H1 (cell line): Measurements from ENCODE around the gene FGGY. TPM values are rescaled to one million over a fixed set of nuclear protein-coding genes. Genes with fewer than 3 reads are reported as not detected.

Source experiments
- CTCF ChIA-PET: fragments of 300-600 bp; sonication (Branson Sonifier 250); formaldehyde crosslinking; loops from one replicate; lab custom pipeline; 2021; ENCODE audit not compliant: partially characterized antibody; lab: Charles Lee
- POLR2A ChIA-PET: fragments of 300-600 bp; sonication (Branson Sonifier 250); formaldehyde crosslinking; loops from one replicate; lab custom pipeline; 2021; ENCODE audit warnings: inconsistent platforms; ENCODE audit not compliant: partially characterized antibody; lab: Charles Lee
- DNase-seq, 2 experiments: peaks; one replicate each; pipeline versions ENCODE4 v3.0.0 to v3.0.0-alpha.2; 2010 to 2022; ENCODE audit warnings: low spot score in 2 of 2, low read depth in 1 of 2, mixed read lengths in 1 of 2
- FAIRE-seq: peaks from 2 replicates; lab custom pipeline; 2011; peaks lifted over from hg19 to GRCh38; lab: Jason Lieb, UNC
- H2AFZ ChIP-seq: 2 replicates; pipeline ENCODE4 v1.8.1; 2012; ENCODE audit warnings: low read length, inconsistent platforms
- H2AK5ac ChIP-seq: 2 replicates; pipeline ENCODE4 v1.6.1; 2013; ENCODE audit warnings: low read depth, low read length
- H2BK120ac ChIP-seq: replicated peaks from 2 replicates; pipeline ENCODE3; 2013; ENCODE audit warnings: low read depth, low read length, inconsistent platforms
- H2BK12ac ChIP-seq: 2 replicates; pipeline ENCODE4 v1.6.1; 2013; ENCODE audit warnings: low read depth, low read length
- H2BK15ac ChIP-seq: 2 replicates; pipeline ENCODE4 v1.6.1; 2013; ENCODE audit warnings: low read length
- H2BK20ac ChIP-seq: 2 replicates; pipeline ENCODE4 v1.6.1; 2013; ENCODE audit warnings: low read length
- H2BK5ac ChIP-seq: 2 replicates; pipeline ENCODE4 v1.6.1; 2013; ENCODE audit warnings: low read depth, low read length
- H3K14ac ChIP-seq: 2 replicates; pipeline ENCODE4 v1.6.1; 2013; ENCODE audit warnings: inconsistent platforms; ENCODE audit not compliant: insufficient read length
- H3K18ac ChIP-seq: 2 replicates; pipeline ENCODE4 v1.6.1; 2013; ENCODE audit warnings: low read length; ENCODE audit errors: extremely low read depth
- H3K23ac ChIP-seq: 2 replicates; pipeline ENCODE4 v1.6.1; 2013; ENCODE audit warnings: inconsistent platforms; ENCODE audit not compliant: insufficient read length
- H3K23me2 ChIP-seq: 2 replicates; pipeline ENCODE4 v1.6.1; 2013; ENCODE audit warnings: low read depth, low read length
- H3K27ac ChIP-seq: 2 replicates; pipeline ENCODE4 v1.6.1; 2011; ENCODE audit warnings: low read depth, low read length, inconsistent platforms
- H3K27me3 ChIP-seq, 4 experiments: replicated peaks in 1 of 4; 1 replicate in 1 of 4; 2 replicates in 3 of 4; pipeline versions ENCODE4 v1.6.1 to v1.8.1; 2011 to 2013; ENCODE audit warnings: low read length in 3 of 4, mild to moderate bottlenecking in 3 of 4, inconsistent platforms in 2 of 4, mixed read lengths in 2 of 4, moderate library complexity in 1 of 4; ENCODE audit not compliant: control insufficient read depth in 3 of 4, insufficient read depth in 3 of 4; ENCODE audit errors: extremely low read depth in 1 of 4
- H3K36me3 ChIP-seq, 4 experiments: 2 replicates each; pipeline versions ENCODE4 v1.6.1 to v1.8.1; 2011 to 2013; ENCODE audit warnings: mild to moderate bottlenecking in 4 of 4, low read length in 3 of 4, moderate library complexity in 2 of 4, control low read depth in 1 of 4, inconsistent platforms in 1 of 4; ENCODE audit not compliant: insufficient read depth in 4 of 4, control insufficient read depth in 2 of 4
- H3K4ac ChIP-seq: replicated peaks from 2 replicates; pipeline ENCODE3; 2013; ENCODE audit warnings: low read length, low read depth, mixed read lengths, inconsistent platforms; ENCODE audit not compliant: insufficient read length
- H3K4me1 ChIP-seq, 4 experiments: replicated peaks in 1 of 4; 1 replicate in 1 of 4; 2 replicates in 3 of 4; pipeline versions ENCODE4 v1.6.1 to v1.8.1; 2011 to 2013; ENCODE audit warnings: low read length in 3 of 4, inconsistent platforms in 2 of 4, mixed read lengths in 1 of 4; ENCODE audit not compliant: insufficient read depth in 4 of 4, control insufficient read depth in 3 of 4
- H3K4me2 ChIP-seq, 2 experiments: 2 replicates each; pipeline versions ENCODE4 v1.6.1 to v1.8.1; 2011 to 2013; ENCODE audit warnings: low read depth in 2 of 2, low read length in 2 of 2, control low read depth in 1 of 2, inconsistent platforms in 1 of 2, mild to moderate bottlenecking in 1 of 2; ENCODE audit not compliant: insufficient read depth in 1 of 2
- H3K4me3 ChIP-seq, 4 experiments: fragments of 200-600, 300-600 bp in 1 of 4; sonication (generic), shearing (Covaris generic), sonication (Bioruptor Twin) in 1 of 4; 2 replicates each; pipeline versions ENCODE4 v1.5.1 to v1.8.1; 2011 to 2016; ENCODE audit warnings: low read length in 4 of 4, low read depth in 3 of 4, control low read depth in 2 of 4, inconsistent platforms in 2 of 4, mild to moderate bottlenecking in 2 of 4, mixed read lengths in 1 of 4, moderate library complexity in 1 of 4; ENCODE audit not compliant: insufficient read depth in 2 of 4; ENCODE audit errors: extremely low read depth in 1 of 4
- H3K56ac ChIP-seq: replicated peaks from 2 replicates; pipeline ENCODE3; 2013; ENCODE audit warnings: low read depth, mild to moderate bottlenecking, mixed read lengths, low read length, inconsistent platforms; ENCODE audit not compliant: insufficient read length
- H3K79me1 ChIP-seq: 2 replicates; pipeline ENCODE4 v1.6.1; 2013; ENCODE audit warnings: low read depth, low read length, control low read depth
- H3K79me2 ChIP-seq, 2 experiments: 2 replicates each; pipeline versions ENCODE4 v1.6.1 to v1.8.1; 2012 to 2013; ENCODE audit warnings: low read length in 2 of 2, mild to moderate bottlenecking in 2 of 2, inconsistent platforms in 1 of 2; ENCODE audit not compliant: insufficient read depth in 2 of 2, control insufficient read depth in 1 of 2
- H3K9ac ChIP-seq, 4 experiments: replicated peaks in 1 of 4; 1 replicate in 1 of 4; 2 replicates in 3 of 4; pipeline versions ENCODE4 v1.6.1 to v1.8.1; 2011 to 2013; ENCODE audit warnings: low read depth in 3 of 4, low read length in 3 of 4, control low read depth in 2 of 4, mild to moderate bottlenecking in 2 of 4, moderate library complexity in 2 of 4, inconsistent platforms in 1 of 4; ENCODE audit errors: extremely low read depth in 1 of 4
- H3K9me3 ChIP-seq, 2 experiments: 2 replicates each; pipeline versions ENCODE4 v1.6.1 to v1.8.1; 2012 to 2013; ENCODE audit warnings: mild to moderate bottlenecking in 2 of 2, moderate library complexity in 2 of 2, control low read depth in 1 of 2, inconsistent platforms in 1 of 2, low read depth in 1 of 2, low read length in 1 of 2, mixed read lengths in 1 of 2; ENCODE audit not compliant: insufficient read depth in 2 of 2
- H4K20me1 ChIP-seq, 2 experiments: replicated peaks in 1 of 2; 2 replicates each; pipeline versions ENCODE3 to v1.8.1; 2011 to 2013; ENCODE audit warnings: inconsistent platforms in 2 of 2, low read length in 2 of 2, mild to moderate bottlenecking in 1 of 2; ENCODE audit not compliant: insufficient read depth in 2 of 2, control insufficient read depth in 1 of 2
- H4K5ac ChIP-seq: 2 replicates; pipeline ENCODE4 v1.6.1; 2013; ENCODE audit warnings: low read length, low read depth, mixed read lengths, inconsistent platforms; ENCODE audit not compliant: insufficient read length
- H4K8ac ChIP-seq: 2 replicates; pipeline ENCODE4 v1.8.0; 2013; ENCODE audit warnings: mild to moderate bottlenecking, moderate library complexity, low read length, inconsistent platforms; ENCODE audit not compliant: insufficient read depth; ENCODE audit errors: extremely low read depth
- H4K91ac ChIP-seq: replicated peaks from 2 replicates; pipeline ENCODE3; 2013; ENCODE audit warnings: low read length, mixed read lengths, inconsistent platforms; ENCODE audit not compliant: insufficient read length
- BCL11A ChIP-seq, 2 experiments: IDR thresholded peaks; one replicate each; pipeline ENCODE4 v1.6.1; 2011; ENCODE audit warnings: low read depth in 2 of 2, low read length in 2 of 2, mild to moderate bottlenecking in 2 of 2
- CTBP2 ChIP-seq: IDR thresholded peaks from 2 replicates; pipeline ENCODE4 v1.7.0; 2011; ENCODE audit warnings: borderline replicate concordance, mild to moderate bottlenecking, moderate library complexity, mixed read lengths, low read length; ENCODE audit not compliant: insufficient read depth, insufficient read length
- EP300 ChIP-seq, 2 experiments: IDR thresholded peaks; 1 replicate in 1 of 2; 2 replicates in 1 of 2; pipeline ENCODE4 v1.6.1; 2011 to 2012; ENCODE audit warnings: low read depth in 2 of 2, low read length in 2 of 2, mild to moderate bottlenecking in 2 of 2, borderline replicate concordance in 1 of 2, inconsistent platforms in 1 of 2, moderate library complexity in 1 of 2
- GABPA ChIP-seq: IDR thresholded peaks from 2 replicates; pipeline ENCODE4 v1.6.1; 2011; ENCODE audit warnings: mild to moderate bottlenecking, low read length, moderate library complexity, borderline replicate concordance; ENCODE audit not compliant: insufficient read depth
- KDM1A ChIP-seq: fragments of 200-600, 300-600 bp; sonication (generic); IDR thresholded peaks from 2 replicates; pipeline ENCODE4 v1.7.1; 2016; ENCODE audit warnings: mild to moderate bottlenecking, low read length, borderline replicate concordance
- KDM4A ChIP-seq: IDR thresholded peaks from one replicate; pipeline ENCODE4 v1.7.1; 2012; ENCODE audit warnings: low read depth, mild to moderate bottlenecking, moderate library complexity, low read length, inconsistent platforms; ENCODE audit not compliant: severe bottlenecking
- POLR2A ChIP-seq, 2 experiments: IDR thresholded peaks; 1 replicate in 1 of 2; 2 replicates in 1 of 2; pipeline ENCODE4 v1.6.1; 2011; ENCODE audit warnings: low read depth in 2 of 2, low read length in 2 of 2, mild to moderate bottlenecking in 2 of 2; ENCODE audit errors: control extremely low read depth in 1 of 2
- RBBP5 ChIP-seq: IDR thresholded peaks from 2 replicates; pipeline ENCODE4 v1.7.1; 2012; ENCODE audit warnings: low read depth, mild to moderate bottlenecking, inconsistent platforms, low read length, moderate library complexity, borderline replicate concordance
- SIRT6 ChIP-seq: IDR thresholded peaks from one replicate; pipeline ENCODE4 v1.7.1; 2012; ENCODE audit warnings: low read length, inconsistent platforms
- SRF ChIP-seq: IDR thresholded peaks from 2 replicates; pipeline ENCODE4 v1.6.1; 2011; ENCODE audit warnings: mild to moderate bottlenecking, low read depth, low read length, moderate library complexity
- WGBS, 2 experiments: shearing (Covaris generic) in 1 of 2; methylation state at CpG; one replicate each; pipeline versions ENCODE4 v1.1.6 to v1.1.7; 2013 to 2015; ENCODE audit warnings: low lambda C conversion rate in 2 of 2, mixed read lengths in 2 of 2, inconsistent platforms in 1 of 2, low coverage in 1 of 2, missing lambda C conversion rate in 1 of 2; ENCODE audit not compliant: insufficient replicate concordance in 2 of 2, insufficient coverage in 1 of 2, insufficient read length in 1 of 2; ENCODE audit errors: extremely low coverage in 1 of 2, missing lambda C conversion rate in 1 of 2; 5-methylcytosine and 5-hydroxymethylcytosine counted together
- polyA plus RNA-seq, 7 experiments: library from polyadenylated mRNA; depleted of rRNA in 3 of 7; stranded (reverse) in 5 of 7; unstranded in 2 of 7; fragments of >200 nt in 5 of 7; fragments of 200-250 nt in 2 of 7; gene quantifications; 1 replicate in 5 of 7; 2 replicates in 1 of 7; 4 replicates in 1 of 7; pipeline versions ENCODE4 v1.2.1 to v1.2.3, GENCODE V29; 2011 to 2013; ENCODE audit warnings: missing spikeins in 2 of 7, mixed read lengths in 2 of 7
- total RNA-seq: library from RNA; stranded (reverse); fragmentation: NEBNext Ultra II Directional; extraction: Animal tissue kit (Norgen Biotek cat#: 25700); gene quantifications from 2 replicates; pipeline ENCODE4 v1.2.1, GENCODE V29; 2021
- TF ChIP-seq, protein P1 (sequence below): IDR thresholded peaks from 2 replicates; pipeline ENCODE4 v1.6.1; 2012; ENCODE audit warnings: inconsistent platforms
- TF ChIP-seq, protein P2 (sequence below): IDR thresholded peaks from 2 replicates; pipeline ENCODE4 v1.6.1; 2012; ENCODE audit warnings: inconsistent platforms

FGGY gene
- total and polyA plus RNA-seq, 2 of the 8 experiments (the other 6 are each of a cell fraction or from before 2014, with no cell fraction given), result 10.3 to 12.5 TPM

DNA sequence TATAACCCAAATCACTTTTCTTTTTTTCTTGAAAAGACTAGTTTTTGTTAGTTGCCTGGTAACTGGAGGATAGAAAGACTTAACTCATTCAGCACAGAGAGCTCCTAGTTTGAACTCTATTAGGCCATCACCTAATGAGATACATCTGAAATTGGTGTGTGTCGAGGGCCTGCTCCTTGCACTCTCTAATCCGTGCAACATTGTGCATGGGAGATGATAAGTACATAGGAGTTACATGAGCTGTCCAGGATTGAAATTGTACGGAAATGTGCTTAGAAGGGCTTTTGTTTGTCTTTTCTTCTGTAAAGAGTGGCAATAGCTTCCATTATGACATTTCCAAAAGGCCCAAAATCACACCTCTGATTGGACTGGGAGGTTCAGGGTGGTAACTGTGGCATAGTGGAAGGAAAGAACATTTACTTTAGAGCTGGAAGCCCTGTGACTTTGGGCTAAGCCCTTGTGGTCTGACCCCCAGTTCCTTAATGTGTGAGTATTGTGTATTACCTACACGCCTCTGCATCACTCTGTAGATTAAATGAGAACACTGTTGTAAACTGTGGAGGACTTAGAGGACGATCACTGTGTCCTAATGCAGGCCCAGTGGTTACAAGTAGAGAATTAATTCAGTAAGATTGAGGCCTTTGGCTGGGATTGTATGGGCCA is 71.2 kb downstream of the FGGY start:
- Histone ChIP-seq H4K20me1 (no peaks in the 10 kb centered on the region), H3K9me3 (peaks cover 0 to 7% of the 10 kb centered on the region in 2 experiments; a peak in 1 of 4 replicates), H2BK120ac (no peak overlapping the region), H4K8ac (no peak overlapping the region), H3K56ac (no peak overlapping the region), H2BK5ac (no peak overlapping the region), H3K4me1 (no peaks in the 10 kb centered on the region), H2AFZ (no peak overlapping the region), H3K79me2 (no peaks in the 10 kb centered on the region), H3K14ac (no peak overlapping the region), H3K23me2 (no peaks in the 10 kb centered on the region), H3K4me3 (no peak overlapping the region), H2BK20ac (no peak overlapping the region), H3K27ac (no peak overlapping the region), H3K79me1 (no peaks in the 10 kb centered on the region), H2BK12ac (no peak overlapping the region), H4K91ac (no peak overlapping the region), H2BK15ac (no peak overlapping the region), H3K23ac (no peak overlapping the region), H4K5ac (no peak overlapping the region), H3K4ac (no peak overlapping the region), H3K18ac (no peak overlapping the region), H2AK5ac (no peak overlapping the region), H3K27me3 (no peaks in the 10 kb centered on the region), H3K36me3 (no peaks in the 10 kb centered on the region), H3K4me2 (no peak overlapping the region), H3K9ac (no peak overlapping the region)
- CTCF ChIA-PET, result interaction anchor here (1.3 to 1.8 kb wide), 4 partner anchors 9 to 331 kb away, joined by 3 to 6 read pairs (median 6); no protein-coding TSS in a partner anchor
- no peak for FAIRE-seq
- POLR2A ChIA-PET, result no interaction called here
- no peak for DNase-seq
- WGBS, 2 experiments, result 93% methylated on average over 5 of the region's 5 CpGs; no CpG with 5 or more reads in 1 of the 2 experiments
- TF ChIP-seq EP300 (IDR thresholded peaks at IDR 0.05; ENCODE audit: borderline replicate concordance in 1 of 2, low read depth in 2 of 2, low read length in 2 of 2) (no peak), POLR2A (IDR thresholded peaks at IDR 0.05; ENCODE audit: control extremely low read depth in 1 of 2, low read depth in 2 of 2, low read length in 2 of 2) (no peak), GABPA (no peak), CTBP2 (no peak), BCL11A (IDR thresholded peaks at IDR 0.05; ENCODE audit: low read depth in 2 of 2, low read length in 2 of 2) (no peak), KDM4A (no peak), KDM1A (no peak), RBBP5 (no peak), SIRT6 (no peak), SRF (no peak)
- TF ChIP-seq, protein P1, sequence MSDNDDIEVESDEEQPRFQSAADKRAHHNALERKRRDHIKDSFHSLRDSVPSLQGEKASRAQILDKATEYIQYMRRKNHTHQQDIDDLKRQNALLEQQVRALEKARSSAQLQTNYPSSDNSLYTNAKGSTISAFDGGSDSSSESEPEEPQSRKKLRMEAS, result no peak
- TF ChIP-seq, protein P2, sequence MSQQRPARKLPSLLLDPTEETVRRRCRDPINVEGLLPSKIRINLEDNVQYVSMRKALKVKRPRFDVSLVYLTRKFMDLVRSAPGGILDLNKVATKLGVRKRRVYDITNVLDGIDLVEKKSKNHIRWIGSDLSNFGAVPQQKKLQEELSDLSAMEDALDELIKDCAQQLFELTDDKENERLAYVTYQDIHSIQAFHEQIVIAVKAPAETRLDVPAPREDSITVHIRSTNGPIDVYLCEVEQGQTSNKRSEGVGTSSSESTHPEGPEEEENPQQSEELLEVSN, result no peak
